ENCODE data around the gene IMPG1. TPM values are rescaled to one million over a fixed set of nuclear protein-coding genes. Genes with fewer than 3 reads are reported as not detected.

IMPG1 gene
- total RNA-seq, 2 donors from 2014 or later: not detected

- TF ChIP-seq POLR2A (IDR thresholded peaks at IDR 0.05): no peak
- no peak for TF ChIP-seq CTCF (IDR thresholded peaks at IDR 0.05)
- ATAC-seq: no peak
- H3K4me3 ChIP-seq: no peak overlapping the region
- intact Hi-C loops (cut with DNase I): no loop called here
- H3K9me3 ChIP-seq: no peaks in the 10 kb centered on the region
- no peaks in the 10 kb centered on the region for H3K27me3 ChIP-seq
- H3K4me1 ChIP-seq: peaks cover 20% of the 10 kb centered on the region
- WGBS, 2 donors: 85 to 92% methylated on average over 2 of the region's 2 CpGs
- H3K27ac ChIP-seq: no peak overlapping the region
- no peak for DNase-seq
- no peaks in the 10 kb centered on the region for H3K36me3 ChIP-seq (replicated peaks in 1 of 2; ENCODE audit: insufficient read depth in 1 of 2, low read depth in 2 of 2)
Measured at GRCh38 chr6:75943381-75943780, 129.1 kb downstream of the IMPG1 start.

DNA sequence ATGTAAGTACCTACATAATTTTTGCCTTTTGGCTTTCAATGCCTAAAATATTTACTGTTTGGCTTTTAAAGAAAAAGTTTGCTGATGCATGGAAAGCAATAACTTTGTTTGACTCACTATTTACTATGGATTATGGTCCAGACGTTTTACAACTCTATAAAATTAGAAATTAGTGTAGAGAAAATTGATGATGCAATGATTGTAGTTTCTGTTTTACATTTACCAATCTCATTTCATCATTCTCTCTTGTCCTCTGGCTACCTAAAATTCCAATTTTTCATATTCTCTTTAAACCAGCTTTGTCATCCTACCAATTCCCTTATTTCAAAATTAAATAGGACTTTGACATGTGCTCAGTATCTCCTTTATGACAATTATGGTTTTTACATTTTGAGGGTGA is 131.0 kb downstream of the IMPG1 start:
- Histone ChIP-seq H3K4me3 (no peak overlapping the region), H3K36me3 (replicated peaks in 1 of 2; ENCODE audit: insufficient read depth in 1 of 2, low read depth in 2 of 2) (no peaks in the 10 kb centered on the region), H3K9me3 (no peaks in the 10 kb centered on the region), H3K27me3 (no peaks in the 10 kb centered on the region), H3K4me1 (peaks cover 11% of the 10 kb centered on the region), H3K27ac (no peak overlapping the region)
- intact Hi-C loops (cut with DNase I): no loop called here
- TF ChIP-seq CTCF (IDR thresholded peaks at IDR 0.05) (no peak), POLR2A (IDR thresholded peaks at IDR 0.05) (no peak)
- no peak for ATAC-seq
- WGBS, 2 donors: 30 to 43% methylated on average over 1 of the region's 1 CpG
- DNase-seq: no peak

DNA sequence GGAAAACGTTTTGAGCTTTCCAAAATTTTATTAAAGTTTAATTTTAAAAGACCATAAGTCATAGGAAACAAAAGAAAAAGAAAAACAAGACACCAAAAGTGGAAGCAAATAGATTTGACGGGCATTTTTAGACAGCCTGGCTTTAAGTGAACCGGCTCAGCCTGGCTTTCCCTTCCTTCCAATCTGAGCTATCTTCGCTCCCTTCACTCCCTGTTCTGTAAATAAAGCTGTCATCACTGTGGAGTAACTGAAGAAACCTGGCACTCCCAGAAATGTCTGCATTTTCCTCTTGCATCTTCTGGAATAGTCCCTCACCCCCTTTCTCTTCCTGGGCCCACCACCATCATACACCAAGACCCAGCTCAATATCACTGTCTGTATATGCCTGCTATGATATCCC is 131.9 kb downstream of the IMPG1 start:
- no peak for DNase-seq
- H3K27me3 ChIP-seq: no peaks in the 10 kb centered on the region
- WGBS, 2 donors: 43 to 52% methylated on average over 4 of the region's 4 CpGs
- intact Hi-C loops (cut with DNase I): no loop called here
- ATAC-seq: no peak
- H3K9me3 ChIP-seq: no peaks in the 10 kb centered on the region
- H3K4me1 ChIP-seq: peaks cover 2% of the 10 kb centered on the region
- no peak for TF ChIP-seq POLR2A (IDR thresholded peaks at IDR 0.05)
- TF ChIP-seq CTCF (IDR thresholded peaks at IDR 0.05): no peak
- H3K36me3 ChIP-seq (replicated peaks in 1 of 2; ENCODE audit: insufficient read depth in 1 of 2, low read depth in 2 of 2): no peaks in the 10 kb centered on the region
- no peak overlapping the region for H3K27ac ChIP-seq
- H3K4me3 ChIP-seq: no peak overlapping the region

DNA sequence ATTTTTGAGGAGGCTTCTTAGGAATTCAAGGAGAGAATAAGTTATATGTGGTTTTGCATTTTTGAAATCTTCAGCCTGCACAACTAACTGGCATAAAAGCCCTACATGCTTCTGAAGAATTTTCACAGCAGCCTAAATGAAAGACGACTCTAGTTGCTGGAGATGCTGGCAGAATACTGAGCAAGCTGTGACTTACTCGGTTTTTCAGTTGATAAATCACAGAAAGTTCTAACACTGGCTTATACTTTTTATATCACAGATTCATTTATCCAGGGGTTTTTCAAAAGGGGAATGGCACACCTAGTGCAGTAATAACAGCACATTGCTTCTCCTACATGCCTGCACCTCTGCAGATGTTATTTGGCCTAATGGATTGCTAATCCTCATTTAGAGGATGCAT is 134.6 kb downstream of the IMPG1 start:
- DNase-seq (no peak), ATAC-seq (no peak)
- TF ChIP-seq POLR2A (IDR thresholded peaks at IDR 0.05): no peak
- no peak for TF ChIP-seq CTCF (IDR thresholded peaks at IDR 0.05)
- Histone ChIP-seq H3K27me3 (no peaks in the 10 kb centered on the region), H3K36me3 (replicated peaks in 1 of 2; ENCODE audit: insufficient read depth in 1 of 2, low read depth in 2 of 2) (no peaks in the 10 kb centered on the region), H3K9me3 (no peaks in the 10 kb centered on the region), H3K4me3 (no peak overlapping the region), H3K27ac (no peak overlapping the region), H3K4me1 (peaks cover 3% of the 10 kb centered on the region)
- 37% methylated on average over 2 of the region's 2 CpGs for WGBS, 2 donors
- intact Hi-C loops (cut with DNase I): loop anchor here (5.0 to 10.0 kb wide), 2 partner anchors 419 to 1527 kb away; partner anchors contain the start of gene HTR1B

GRCh38 chr6:75936682-75937081 is 135.8 kb downstream of the IMPG1 start:
- intact Hi-C loops (cut with DNase I): loop anchor here (5.0 to 10.0 kb wide), 2 partner anchors 421 to 1528 kb away; partner anchors contain the start of gene HTR1B
- ATAC-seq (no peak), DNase-seq (no peak)
- TF ChIP-seq POLR2A (IDR thresholded peaks at IDR 0.05) (no peak), CTCF (IDR thresholded peaks at IDR 0.05) (no peak)
- H3K4me3 ChIP-seq: no peak overlapping the region
- no peaks in the 10 kb centered on the region for H3K27me3 ChIP-seq
- H3K9me3 ChIP-seq: no peaks in the 10 kb centered on the region
- no peak overlapping the region for H3K27ac ChIP-seq
- WGBS, 2 donors: 77 to 83% methylated on average over 3 of the region's 3 CpGs
- no peaks in the 10 kb centered on the region for H3K36me3 ChIP-seq (replicated peaks in 1 of 2; ENCODE audit: insufficient read depth in 1 of 2, low read depth in 2 of 2)
- peaks cover 3% of the 10 kb centered on the region for H3K4me1 ChIP-seq

Data from body of pancreas (tissue), 4 donors.